Pancreas (tissue), 10 donors: ENCODE measurements around the gene AURKAIP1. TPM values are rescaled to one million over a fixed set of nuclear protein-coding genes. Genes with fewer than 3 reads are reported as not detected.
"Not testable (repeated sequence)": the region's sequence is repeated elsewhere in the genome, so short reads cannot be mapped to it uniquely, and the experiment has no call there.

Experiments
- ATAC-seq, 4 donors: fragments of 200-7000 bp; cut with Tn5 transposase; one replicate each; pipeline versions ENCODE4 v1.8.0 to v1.9.1; 2020; ENCODE audit warnings: mild to moderate bottlenecking in 4 of 4, moderate library complexity in 4 of 4
- DNase-seq, 6 donors: peaks; one replicate each; pipeline ENCODE4 v3.0.0-alpha.2; 2020
- FAIRE-seq: peaks from 2 replicates; lab custom pipeline; 2012; peaks lifted over from hg19 to GRCh38; lab: Jason Lieb, UNC
- H3K27ac ChIP-seq, 4 donors: fragments of 200-600 bp; sonication (generic); 1 replicate in 3 of 4; 2 replicates in 1 of 4; pipeline versions ENCODE4 v1.5.0 to v1.8.0; 2020
- H3K27me3 ChIP-seq, 4 donors: fragments of 200-600 bp; one replicate each; pipeline ENCODE4 v1.8.0; 2021
- H3K36me3 ChIP-seq, 3 donors: fragments of 200-600 bp; sonication (generic) in 1 of 3; one replicate each; pipeline versions ENCODE4 v1.5.0 to v1.8.0; 2020 to 2021
- H3K4me1 ChIP-seq, 3 donors: fragments of 200-600 bp; one replicate each; pipeline ENCODE4 v1.8.0; 2021
- H3K4me3 ChIP-seq, 4 donors: fragments of 200-600 bp; sonication (generic) in 2 of 4; one replicate each; pipeline versions ENCODE4 v1.5.0 to v1.8.0; 2020 to 2021
- H3K9me3 ChIP-seq, 4 donors: fragments of 200-600 bp; one replicate each; pipeline ENCODE4 v1.8.0; 2021
- CTCF ChIP-seq, 4 donors: fragments of 200-600 bp; sonication (generic) in 3 of 4; IDR thresholded peaks; one replicate each; pipeline versions ENCODE4 v1.5.0 to v1.8.0; 2021; ENCODE audit warnings: antibody characterized with exemption in 4 of 4
- WGBS, 2 donors: extraction: QIAGEN DNeasy Blood & Tissue Kit; methylation state at CpG; one replicate each; pipeline ENCODE4 v1.1.7; 2013; 5-methylcytosine and 5-hydroxymethylcytosine counted together
- intact Hi-C, 3 donors: fragments of 100-400 bp; cut with DNase I; formaldehyde crosslinking; loops; one replicate each; pipeline versions ENCODE4 v1.11.1 to v1.14.2; 2022
- polyA plus RNA-seq, 2 donors: library from polyadenylated mRNA; stranded (reverse); fragments of 200-250 nt; gene quantifications; one replicate each; pipeline ENCODE4 v1.2.3, GENCODE V29; 2013
- total RNA-seq, 6 donors: library from RNA; stranded (reverse); fragmentation: NEBNext Ultra II Directional in 4 of 6; extraction: Animal tissue kit (Norgen Biotek cat#: 25700) in 4 of 6; gene quantifications; one replicate each; pipeline versions ENCODE4 v1.2.1 to v1.2.4, GENCODE V29; 2021 to 2023
- donor health status: healthy with polysubstance abuse.
- donor health status: DM: no; HTN: no; CAD: no; lungs with moderate emphysema.
- donor health status: DM: no; HTN: no; CAD: no.
- donor health status: control.
- donor health status: control.
- donor health status: Bipolar disorder and iron deficiency.
- donor health status: DM: yes; HTN: yes; CAD: no.
- donor health status: DM: no; HTN: no; CAD: no.
- donor health status: DM: no; HTN: no; CAD: no.
- donor health status: DM: yes; HTN: yes; CAD: no.

AURKAIP1 gene
- total and polyA plus RNA-seq, 8 donors: 52.8 to 161 (median 64.9) TPM

- intact Hi-C loops: no loop called here
- DNase-seq (peak in 2 of 6 donors; percentile 61 to 75), ATAC-seq (no peak), FAIRE-seq (no peak)
- H3K4me3 ChIP-seq: peak overlapping the region in 2 of 4 donors; percentile 95 to 98
- no peak for TF ChIP-seq CTCF (IDR thresholded peaks at IDR 0.05)
- no peaks in the 10 kb centered on the region for H3K27me3 ChIP-seq
- H3K27ac ChIP-seq: no peak overlapping the region
- H3K36me3 ChIP-seq: no peaks in the 10 kb centered on the region
- no peaks in the 10 kb centered on the region for H3K9me3 ChIP-seq
- H3K4me1 ChIP-seq: peaks cover 6 to 26% (median 13%) of the 10 kb centered on the region in 3 donors
- 73 to 77% methylated on average over 26 of the region's 26 CpGs for WGBS, 2 donors
Observed at GRCh38 chr1:1373051-1373814, 1.8 kb downstream of the AURKAIP1 start.

- Histone ChIP-seq H3K27me3 (no peaks in the 10 kb centered on the region), H3K36me3 (no peaks in the 10 kb centered on the region), H3K9me3 (no peaks in the 10 kb centered on the region), H3K4me3 (no peak overlapping the region), H3K27ac (peak overlapping the region in 1 of 4 donors; percentile 33), H3K4me1 (peaks cover 6 to 26% (median 13%) of the 10 kb centered on the region in 3 donors)
- peak; percentile 39 to 61 (median 54) for ATAC-seq
- peak; percentile 68 to 93 (median 83) for DNase-seq
- WGBS, 2 donors: 23 to 25% methylated on average over 25 to 26 of the region's 26 CpGs
- intact Hi-C loops: no loop called here
- TF ChIP-seq CTCF (IDR thresholded peaks at IDR 0.05): peak; percentile 94 to 98 (median 96)
- no peak for FAIRE-seq
Observed at GRCh38 chr1:1371746-1372711, 3.0 kb downstream of the AURKAIP1 start.

GRCh38 chr1:1371364-1371745 lies 3.7 kb downstream of the AURKAIP1 start:
- H3K27me3 ChIP-seq: no peaks in the 10 kb centered on the region
- peaks cover 6 to 26% (median 13%) of the 10 kb centered on the region in 3 donors for H3K4me1 ChIP-seq
- H3K27ac ChIP-seq: no peak overlapping the region
- peak in 2 of 6 donors; percentile 29 to 80 for DNase-seq
- FAIRE-seq: no peak
- no peak for ATAC-seq
- no peak for TF ChIP-seq CTCF (IDR thresholded peaks at IDR 0.05)
- 56 to 64% methylated on average over 12 of the region's 12 CpGs for WGBS, 2 donors
- H3K9me3 ChIP-seq: no peaks in the 10 kb centered on the region
- no peak overlapping the region for H3K4me3 ChIP-seq
- H3K36me3 ChIP-seq: no peaks in the 10 kb centered on the region
- intact Hi-C loops: no loop called here

- peak in 2 of 6 donors; percentile 40 to 72 for DNase-seq
- TF ChIP-seq CTCF (IDR thresholded peaks at IDR 0.05): no peak
- Histone ChIP-seq H3K4me1 (peaks cover 6 to 21% (median 13%) of the 10 kb centered on the region in 3 donors), H3K9me3 (no peaks in the 10 kb centered on the region), H3K27ac (no peak overlapping the region), H3K4me3 (no peak overlapping the region), H3K36me3 (no peaks in the 10 kb centered on the region), H3K27me3 (no peaks in the 10 kb centered on the region)
- 74 to 76% methylated on average over 15 to 16 of the region's 16 CpGs for WGBS, 2 donors
- ATAC-seq: no peak
- intact Hi-C loops: no loop called here
- no peak for FAIRE-seq
Observed at GRCh38 chr1:1370771-1371300, 4.2 kb downstream of the AURKAIP1 start.

- H3K4me1 ChIP-seq: peaks cover 6 to 21% (median 13%) of the 10 kb centered on the region in 3 donors
- FAIRE-seq, intact Hi-C loops, H3K4me3 ChIP-seq, H3K9me3 ChIP-seq, H3K27ac ChIP-seq, H3K36me3 ChIP-seq, ATAC-seq, H3K27me3 ChIP-seq: not testable (repeated sequence)
- peak in 1 of 6 donors; percentile 22 for DNase-seq
- 84 to 92% methylated on average over 14 of the region's 14 CpGs for WGBS, 2 donors
Observed at GRCh38 chr1:1370094-1370493, 4.9 kb downstream of the AURKAIP1 start.
